ENCODE results near the gene ZNF384.

DNA sequence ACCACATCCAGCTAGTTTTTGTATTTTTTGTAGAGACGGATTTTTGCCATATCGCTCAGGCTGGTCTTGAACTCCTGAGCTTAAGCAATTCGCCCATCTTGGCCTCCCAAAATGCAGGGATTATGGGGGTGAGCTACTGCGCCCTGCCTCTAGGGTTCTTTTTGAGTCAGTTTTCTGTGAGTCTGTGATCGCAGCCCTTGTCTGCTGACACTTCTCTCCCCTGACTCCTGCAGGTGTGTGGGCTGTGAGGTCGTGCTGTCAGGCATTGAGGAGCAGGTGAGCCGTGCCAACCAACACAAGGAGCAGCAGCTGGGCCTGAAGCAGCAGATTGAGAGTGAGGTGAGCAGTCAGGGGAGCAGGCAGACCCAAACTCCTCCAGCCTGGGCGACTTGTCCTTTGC, 41.0 kb upstream of the ZNF384 start:
- TF ChIP-seq ZNF207 (IDR thresholded peaks at IDR 0.05; ENCODE audit: borderline replicate concordance), result no peak
- no peak for TF ChIP-seq SIN3A (IDR thresholded peaks at IDR 0.05; ENCODE audit: low read depth, low read length)
- TF ChIP-seq, protein P1, sequence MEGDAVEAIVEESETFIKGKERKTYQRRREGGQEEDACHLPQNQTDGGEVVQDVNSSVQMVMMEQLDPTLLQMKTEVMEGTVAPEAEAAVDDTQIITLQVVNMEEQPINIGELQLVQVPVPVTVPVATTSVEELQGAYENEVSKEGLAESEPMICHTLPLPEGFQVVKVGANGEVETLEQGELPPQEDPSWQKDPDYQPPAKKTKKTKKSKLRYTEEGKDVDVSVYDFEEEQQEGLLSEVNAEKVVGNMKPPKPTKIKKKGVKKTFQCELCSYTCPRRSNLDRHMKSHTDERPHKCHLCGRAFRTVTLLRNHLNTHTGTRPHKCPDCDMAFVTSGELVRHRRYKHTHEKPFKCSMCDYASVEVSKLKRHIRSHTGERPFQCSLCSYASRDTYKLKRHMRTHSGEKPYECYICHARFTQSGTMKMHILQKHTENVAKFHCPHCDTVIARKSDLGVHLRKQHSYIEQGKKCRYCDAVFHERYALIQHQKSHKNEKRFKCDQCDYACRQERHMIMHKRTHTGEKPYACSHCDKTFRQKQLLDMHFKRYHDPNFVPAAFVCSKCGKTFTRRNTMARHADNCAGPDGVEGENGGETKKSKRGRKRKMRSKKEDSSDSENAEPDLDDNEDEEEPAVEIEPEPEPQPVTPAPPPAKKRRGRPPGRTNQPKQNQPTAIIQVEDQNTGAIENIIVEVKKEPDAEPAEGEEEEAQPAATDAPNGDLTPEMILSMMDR (IDR thresholded peaks at IDR 0.05 in 2 of 3, conservative IDR thresholded peaks at IDR 0.05 in 1 of 3; ENCODE audit: control insufficient read depth in 2 of 3, extremely low read depth in 1 of 3, insufficient read depth in 1 of 3, low read depth in 3 of 3, low read length in 3 of 3), result 0 out of 6 replicates have a peak, but pooled peaks of 1 of the 3 experiments have one; percentile 2
- TF ChIP-seq, protein P2, sequence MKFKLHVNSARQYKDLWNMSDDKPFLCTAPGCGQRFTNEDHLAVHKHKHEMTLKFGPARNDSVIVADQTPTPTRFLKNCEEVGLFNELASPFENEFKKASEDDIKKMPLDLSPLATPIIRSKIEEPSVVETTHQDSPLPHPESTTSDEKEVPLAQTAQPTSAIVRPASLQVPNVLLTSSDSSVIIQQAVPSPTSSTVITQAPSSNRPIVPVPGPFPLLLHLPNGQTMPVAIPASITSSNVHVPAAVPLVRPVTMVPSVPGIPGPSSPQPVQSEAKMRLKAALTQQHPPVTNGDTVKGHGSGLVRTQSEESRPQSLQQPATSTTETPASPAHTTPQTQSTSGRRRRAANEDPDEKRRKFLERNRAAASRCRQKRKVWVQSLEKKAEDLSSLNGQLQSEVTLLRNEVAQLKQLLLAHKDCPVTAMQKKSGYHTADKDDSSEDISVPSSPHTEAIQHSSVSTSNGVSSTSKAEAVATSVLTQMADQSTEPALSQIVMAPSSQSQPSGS (IDR thresholded peaks at IDR 0.05; ENCODE audit: low read length), result no peak
- TF ChIP-seq, protein P3, sequence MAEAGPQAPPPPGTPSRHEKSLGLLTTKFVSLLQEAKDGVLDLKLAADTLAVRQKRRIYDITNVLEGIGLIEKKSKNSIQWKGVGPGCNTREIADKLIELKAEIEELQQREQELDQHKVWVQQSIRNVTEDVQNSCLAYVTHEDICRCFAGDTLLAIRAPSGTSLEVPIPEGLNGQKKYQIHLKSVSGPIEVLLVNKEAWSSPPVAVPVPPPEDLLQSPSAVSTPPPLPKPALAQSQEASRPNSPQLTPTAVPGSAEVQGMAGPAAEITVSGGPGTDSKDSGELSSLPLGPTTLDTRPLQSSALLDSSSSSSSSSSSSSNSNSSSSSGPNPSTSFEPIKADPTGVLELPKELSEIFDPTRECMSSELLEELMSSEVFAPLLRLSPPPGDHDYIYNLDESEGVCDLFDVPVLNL (IDR thresholded peaks at IDR 0.05; ENCODE audit: low read depth, low read length), result no peak
- TF ChIP-seq CREB1 (IDR thresholded peaks at IDR 0.05; ENCODE audit: low read depth), result no peak
- no peak for TF ChIP-seq BCL11A (IDR thresholded peaks at IDR 0.05; ENCODE audit: low read depth, low read length)
- no peak for TF ChIP-seq SP1 (IDR thresholded peaks at IDR 0.05; ENCODE audit: low read depth, low read length)
- no peak for TF ChIP-seq NFIC (IDR thresholded peaks at IDR 0.05; ENCODE audit: low read depth, low read length)
- TF ChIP-seq EP300 (IDR thresholded peaks at IDR 0.05; ENCODE audit: borderline replicate concordance in 1 of 2, control insufficient read depth in 1 of 2, low read depth in 2 of 2, low read length in 2 of 2), result no peak
